Ovary (tissue), 3 donors: ENCODE measurements around the gene ZNF487.

Source experiments
- POLR2A ChIP-seq: fragments of 450-650 bp; IDR thresholded peaks from one replicate; pipeline ENCODE4 v1.6.1; 2017; ENCODE audit warnings: antibody characterized with exemption, mild to moderate bottlenecking, moderate library complexity
- TF ChIP-seq, protein P1 (sequence below), 3 donors: fragments of 450-650 bp in 2 of 3; fragments of 200-600 bp in 1 of 3; IDR thresholded peaks; one replicate each; pipeline versions ENCODE4 v1.5.1 to v1.8.0; 2016 to 2022; ENCODE audit warnings: antibody characterized with exemption in 3 of 3, mild to moderate bottlenecking in 1 of 3
- donor health status: DM: no; HTN: no; CAD: no.

DNA sequence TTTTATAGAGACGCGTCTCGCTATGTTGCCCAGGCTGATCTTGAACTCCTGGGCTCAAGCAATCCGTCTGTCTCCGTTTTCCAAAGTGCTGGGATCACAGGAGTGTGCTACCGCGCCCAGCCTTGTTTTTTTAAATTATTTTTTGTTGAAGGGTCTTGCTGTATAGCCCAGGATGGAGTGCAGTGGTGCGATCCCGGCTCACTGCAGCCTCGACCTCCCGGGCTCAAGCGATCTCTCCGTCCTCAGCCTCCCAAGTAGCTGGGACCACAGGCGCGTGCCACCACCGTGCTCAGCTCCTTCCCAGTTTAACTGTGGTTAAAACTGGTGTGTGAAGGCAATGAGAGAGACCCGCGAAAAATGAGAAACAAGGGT, 16.9 kb upstream of the ZNF487 start:
- TF ChIP-seq, protein P1, sequence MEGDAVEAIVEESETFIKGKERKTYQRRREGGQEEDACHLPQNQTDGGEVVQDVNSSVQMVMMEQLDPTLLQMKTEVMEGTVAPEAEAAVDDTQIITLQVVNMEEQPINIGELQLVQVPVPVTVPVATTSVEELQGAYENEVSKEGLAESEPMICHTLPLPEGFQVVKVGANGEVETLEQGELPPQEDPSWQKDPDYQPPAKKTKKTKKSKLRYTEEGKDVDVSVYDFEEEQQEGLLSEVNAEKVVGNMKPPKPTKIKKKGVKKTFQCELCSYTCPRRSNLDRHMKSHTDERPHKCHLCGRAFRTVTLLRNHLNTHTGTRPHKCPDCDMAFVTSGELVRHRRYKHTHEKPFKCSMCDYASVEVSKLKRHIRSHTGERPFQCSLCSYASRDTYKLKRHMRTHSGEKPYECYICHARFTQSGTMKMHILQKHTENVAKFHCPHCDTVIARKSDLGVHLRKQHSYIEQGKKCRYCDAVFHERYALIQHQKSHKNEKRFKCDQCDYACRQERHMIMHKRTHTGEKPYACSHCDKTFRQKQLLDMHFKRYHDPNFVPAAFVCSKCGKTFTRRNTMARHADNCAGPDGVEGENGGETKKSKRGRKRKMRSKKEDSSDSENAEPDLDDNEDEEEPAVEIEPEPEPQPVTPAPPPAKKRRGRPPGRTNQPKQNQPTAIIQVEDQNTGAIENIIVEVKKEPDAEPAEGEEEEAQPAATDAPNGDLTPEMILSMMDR (IDR thresholded peaks at IDR 0.05) = no peak
- no peak for TF ChIP-seq POLR2A
